ENCODE results near the gene NCOA7.

Gene NCOA7

GRCh38 chr6:125784365-125784764 lies 6.4 kb upstream of the NCOA7 start:
- no peak overlapping the region for H3K4me3 ChIP-seq (replicated peaks; ENCODE audit: low read depth, low read length)
- DNase-seq (ENCODE audit: extremely low read depth, low read depth) = no peak
- no peak for TF ChIP-seq CTCF (IDR thresholded peaks at IDR 0.05; ENCODE audit: low read depth, low read length, missing control alignments)

- DNase-seq (ENCODE audit: extremely low read depth, low read depth) = no peak
- TF ChIP-seq CTCF (IDR thresholded peaks at IDR 0.05; ENCODE audit: low read depth, low read length, missing control alignments) = peak; percentile 29
Observed at GRCh38 chr6:125787791-125788190, 3.0 kb upstream of the NCOA7 start.

GRCh38 chr6:125789167-125789566 lies 1.6 kb upstream of the NCOA7 start:
- no peak for TF ChIP-seq CTCF (IDR thresholded peaks at IDR 0.05; ENCODE audit: low read depth, low read length, missing control alignments)
- H3K4me3 ChIP-seq (replicated peaks; ENCODE audit: low read depth, low read length) = no peak overlapping the region
- DNase-seq (ENCODE audit: extremely low read depth, low read depth) = no peak

More at GRCh38 chr6:125787791-125788190, 3.0 kb upstream of the NCOA7 start:
- H3K4me3 ChIP-seq (replicated peaks; ENCODE audit: low read depth, low read length) = no peak overlapping the region

GRCh38 chr6:125789576-125790357 lies 993 bp upstream of the NCOA7 start:
- peak overlapping the region; percentile 74 for H3K4me3 ChIP-seq (replicated peaks; ENCODE audit: low read depth, low read length)
- no peak for TF ChIP-seq CTCF (IDR thresholded peaks at IDR 0.05; ENCODE audit: low read depth, low read length, missing control alignments)
- DNase-seq (ENCODE audit: extremely low read depth, low read depth) = no peak

GRCh38 chr6:125791151-125791819 lies 525 bp downstream of the NCOA7 start:
- H3K4me3 ChIP-seq (replicated peaks; ENCODE audit: low read depth, low read length) = peak overlapping the region; percentile 74
- TF ChIP-seq CTCF (IDR thresholded peaks at IDR 0.05; ENCODE audit: low read depth, low read length, missing control alignments) = peak; percentile 65
- no peak for DNase-seq (ENCODE audit: extremely low read depth, low read depth)

- no peak for TF ChIP-seq CTCF (IDR thresholded peaks at IDR 0.05; ENCODE audit: low read depth, low read length, missing control alignments)
- no peak for DNase-seq (ENCODE audit: extremely low read depth, low read depth)
- peak overlapping the region; percentile 74 for H3K4me3 ChIP-seq (replicated peaks; ENCODE audit: low read depth, low read length)
Observed at GRCh38 chr6:125791820-125792165, 1.0 kb downstream of the NCOA7 start.

Data from HFF-Myc (cell line).